Loucy (cell line): ENCODE measurements around the gene STAP1.

ENCODE experiments used
- CTCF ChIP-seq: fragments of 200-600 bp; sonication (generic); conservative IDR thresholded peaks from 2 replicates; pipeline ENCODE4 v1.5.1; 2014; ENCODE audit warnings: mild to moderate bottlenecking, antibody characterized with exemption, low read length
- EZH2phosphoT487 ChIP-seq: fragments of 200-600 bp; IDR thresholded peaks from 2 replicates; pipeline ENCODE4 v1.6.1; 2018; ENCODE audit warnings: antibody characterized with exemption, mild to moderate bottlenecking, moderate library complexity, borderline replicate concordance

DNA sequence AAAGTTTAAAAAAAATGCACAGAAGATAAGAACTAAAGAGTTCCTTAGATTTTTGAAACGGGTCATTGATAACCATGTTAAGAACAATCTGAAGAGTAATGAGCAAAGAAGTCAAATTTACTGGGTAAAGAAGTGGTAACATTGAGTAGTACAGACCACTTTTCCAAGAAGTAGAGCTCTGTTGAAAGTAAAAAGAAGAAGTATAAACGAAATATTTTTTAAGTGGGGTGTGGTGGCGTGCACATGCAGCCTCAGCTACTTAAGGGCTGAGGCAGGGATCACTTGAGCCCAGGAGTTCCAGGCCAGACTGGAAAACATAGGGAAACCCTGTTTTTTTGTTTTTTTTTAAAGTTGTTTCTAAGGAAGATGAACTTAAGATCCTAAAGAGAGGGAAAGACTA is 74.0 kb downstream of the STAP1 start:
- TF ChIP-seq CTCF: no peak
- TF ChIP-seq EZH2phosphoT487: no peak
